Measurements from ENCODE around the gene TINAGL1.
A peak's percentile ranks its signal among the peaks of the same experiment; 100 is the strongest.
"Not testable (repeated sequence)": the region's sequence is repeated elsewhere in the genome, so short reads cannot be mapped to it uniquely, and the experiment has no call there.

The TINAGL1 gene

GRCh38 chr1:31583995-31584868 lies 7.9 kb downstream of the TINAGL1 start:
- no peak for DNase-seq

- DNase-seq, result no peak
These were observed 8.8 kb downstream of the TINAGL1 start for GRCh38 chr1:31584869-31585735.

DNA sequence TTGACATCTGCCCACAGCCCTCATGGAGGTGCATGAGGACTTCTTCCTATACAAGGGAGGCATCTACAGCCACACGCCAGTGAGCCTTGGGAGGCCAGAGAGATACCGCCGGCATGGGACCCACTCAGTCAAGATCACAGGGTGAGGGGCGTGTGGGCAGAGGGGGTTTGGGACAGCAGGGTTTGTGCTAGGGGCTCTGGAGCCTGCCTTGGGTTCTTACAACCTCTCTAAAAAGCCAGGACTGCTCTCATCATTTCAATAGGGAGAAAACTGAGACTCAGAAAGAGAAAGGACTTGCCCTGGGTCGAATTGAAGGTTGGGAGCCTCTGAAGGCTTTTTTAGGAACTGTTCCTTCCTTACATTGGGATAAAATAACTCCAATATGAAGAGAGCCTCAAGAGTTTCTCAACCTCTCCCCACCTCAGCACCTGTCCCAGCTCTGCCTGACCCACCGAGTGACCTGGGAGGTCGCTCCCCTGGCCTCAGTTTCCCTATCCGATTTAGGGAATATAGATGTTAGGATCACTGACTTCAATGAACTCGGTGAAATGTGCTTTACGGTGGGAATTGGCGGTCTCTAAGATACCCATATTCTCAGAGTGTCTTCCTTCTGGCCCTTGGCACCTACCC lies 9.5 kb downstream of the TINAGL1 start:
- DNase-seq, result no peak

DNA sequence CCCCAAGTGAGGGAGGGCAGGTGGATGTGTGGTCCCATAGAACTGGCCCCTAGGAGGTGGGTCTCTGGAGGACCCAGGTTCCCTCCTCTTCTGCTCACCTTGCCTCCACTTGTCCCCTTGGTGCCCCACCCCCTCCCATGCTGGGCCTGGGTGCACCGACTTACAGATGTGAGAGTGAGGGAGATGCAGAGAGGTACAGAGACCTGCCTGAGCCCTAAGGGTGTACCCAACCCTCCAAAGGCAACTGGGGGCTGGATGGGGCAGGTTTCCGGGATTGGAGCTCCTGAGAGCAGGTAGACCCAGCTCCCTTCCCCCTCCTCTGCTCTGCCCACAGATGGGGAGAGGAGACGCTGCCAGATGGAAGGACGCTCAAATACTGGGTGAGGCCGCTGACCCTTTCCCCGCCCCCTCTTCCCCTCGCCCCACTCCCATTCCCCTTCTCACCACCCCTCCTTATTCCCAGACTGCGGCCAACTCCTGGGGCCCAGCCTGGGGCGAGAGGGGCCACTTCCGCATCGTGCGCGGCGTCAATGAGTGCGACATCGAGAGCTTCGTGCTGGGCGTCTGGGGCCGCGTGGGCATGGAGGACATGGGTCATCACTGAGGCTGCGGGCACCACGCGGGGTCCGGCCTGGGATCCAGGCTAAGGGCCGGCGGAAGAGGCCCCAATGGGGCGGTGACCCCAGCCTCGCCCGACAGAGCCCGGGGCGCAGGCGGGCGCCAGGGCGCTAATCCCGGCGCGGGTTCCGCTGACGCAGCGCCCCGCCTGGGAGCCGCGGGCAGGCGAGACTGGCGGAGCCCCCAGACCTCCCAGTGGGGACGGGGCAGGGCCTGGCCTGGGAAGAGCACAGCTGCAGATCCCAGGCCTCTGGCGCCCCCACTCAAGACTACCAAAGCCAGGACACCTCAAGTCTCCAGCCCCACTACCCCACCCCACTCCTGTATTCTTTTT lies 10.3 kb downstream of the TINAGL1 start:
- no peak for DNase-seq

- DNase-seq, result not testable (repeated sequence)
These were observed 11.0 kb downstream of the TINAGL1 start for GRCh38 chr1:31587328-31587699.

DNA sequence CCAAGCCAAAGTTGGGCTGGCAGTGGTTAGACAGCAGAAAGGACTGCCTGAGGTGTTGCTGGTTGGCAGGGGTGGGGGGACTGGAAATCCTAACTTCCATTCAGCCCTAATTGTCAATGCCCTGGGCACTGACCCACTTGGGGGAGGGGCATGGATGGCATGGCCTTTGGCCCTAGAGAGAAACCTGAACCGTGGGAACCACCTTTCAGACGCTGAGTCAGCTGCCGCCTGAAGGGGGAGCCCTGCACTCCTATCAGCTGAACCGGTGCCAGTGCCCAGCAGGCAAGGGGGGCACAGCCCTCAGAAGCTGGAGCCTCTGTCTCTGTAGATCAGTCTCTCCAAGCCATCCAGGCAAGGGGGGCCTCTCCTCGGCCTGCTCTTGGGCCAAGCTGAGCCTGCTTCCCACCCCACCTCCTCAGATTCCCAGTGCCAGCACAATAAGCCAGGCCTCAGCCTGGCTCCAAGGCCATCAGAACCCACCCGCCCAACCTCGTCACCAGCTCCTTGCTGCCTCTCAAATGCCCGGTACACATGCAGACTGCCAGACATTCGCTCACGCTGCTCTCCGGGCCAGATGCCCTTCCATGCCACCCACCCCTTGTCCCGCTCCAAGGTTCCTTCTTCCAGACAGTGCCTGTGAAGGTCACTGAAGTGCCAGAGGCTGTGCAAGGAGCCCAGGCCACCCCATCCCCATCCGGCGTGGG lies 11.6 kb downstream of the TINAGL1 start:
- no peak for DNase-seq

GRCh38 chr1:31588751-31589515 lies 12.6 kb downstream of the TINAGL1 start:
- no peak for DNase-seq

DNA sequence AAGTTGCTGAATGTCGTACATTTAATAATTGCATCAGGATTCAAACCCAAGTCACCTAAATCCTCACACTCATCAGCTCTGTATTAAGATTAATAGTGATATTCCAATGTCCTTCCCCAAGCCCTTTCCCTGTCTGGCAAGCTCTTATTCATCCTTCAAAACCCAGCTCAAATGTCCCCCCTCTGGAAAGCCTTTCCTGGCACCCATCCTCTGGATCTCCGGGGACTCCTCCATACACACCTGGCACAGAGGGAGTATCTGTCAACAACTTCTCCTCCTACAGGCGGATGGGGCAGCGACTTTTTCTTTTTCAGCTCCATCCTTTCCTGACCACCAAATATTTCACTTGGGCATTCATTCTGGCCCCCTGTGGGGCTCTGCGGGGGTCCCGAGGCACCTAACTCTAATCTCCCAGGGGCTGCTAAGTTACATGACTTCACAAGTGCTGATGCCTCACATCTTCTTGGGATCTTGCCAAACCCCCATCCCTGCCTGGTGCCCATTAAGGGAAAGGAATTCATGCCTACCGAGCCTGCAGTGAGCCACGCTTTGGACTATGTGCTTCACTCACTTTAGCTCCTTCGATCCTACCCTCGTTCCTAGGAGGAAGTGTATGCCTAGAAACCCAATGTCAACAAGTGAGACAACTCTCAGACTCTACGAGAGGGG lies 15.2 kb downstream of the TINAGL1 start:
- DNase-seq, result no peak

GRCh38 chr1:31592132-31592531 lies 15.8 kb downstream of the TINAGL1 start:
- no peak for DNase-seq

GRCh38 chr1:31593136-31593665 lies 16.9 kb downstream of the TINAGL1 start:
- no peak for DNase-seq

DNA sequence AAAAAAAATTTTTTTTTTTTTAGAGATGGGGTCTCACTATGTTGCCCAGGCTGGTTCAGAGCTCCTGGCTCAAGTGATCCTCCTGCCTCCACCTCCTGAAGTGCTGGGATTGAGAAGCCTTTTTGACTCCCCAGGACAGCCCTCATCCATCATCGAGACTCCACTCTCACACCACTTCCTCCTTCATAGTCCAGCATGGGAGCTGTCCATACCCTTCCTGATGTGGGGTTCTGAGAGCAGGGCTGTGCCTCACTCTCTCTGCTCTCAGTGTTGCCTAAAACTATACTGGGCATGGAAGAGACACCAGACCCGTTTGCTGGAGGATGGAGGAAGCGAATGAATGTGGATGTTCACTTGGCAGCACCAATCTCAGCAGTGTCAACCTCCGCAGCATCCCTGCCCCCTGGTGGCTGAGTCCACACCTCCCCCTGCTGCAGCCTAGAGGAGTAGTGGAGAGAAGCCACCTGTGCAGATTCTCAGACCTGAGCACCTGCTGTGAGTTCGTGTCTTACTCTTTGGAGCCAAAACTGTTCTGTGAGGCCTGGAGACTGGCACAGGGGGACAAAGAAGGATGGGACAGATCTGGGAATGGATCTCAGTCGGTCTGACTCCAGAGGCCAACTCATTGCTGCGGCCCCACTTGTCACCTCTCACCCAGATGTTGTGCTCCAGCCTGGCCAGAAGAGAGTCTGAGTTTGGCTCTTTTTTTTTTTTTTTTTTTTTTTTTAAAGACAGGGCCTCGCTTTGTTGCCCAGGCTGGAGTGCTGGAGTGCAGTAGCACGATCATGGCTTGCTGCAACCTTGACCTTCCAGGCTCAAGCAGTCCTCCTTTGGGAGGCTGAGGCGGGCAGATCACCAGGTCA lies 17.7 kb downstream of the TINAGL1 start:
- DNase-seq, result peak; percentile 73

DNA sequence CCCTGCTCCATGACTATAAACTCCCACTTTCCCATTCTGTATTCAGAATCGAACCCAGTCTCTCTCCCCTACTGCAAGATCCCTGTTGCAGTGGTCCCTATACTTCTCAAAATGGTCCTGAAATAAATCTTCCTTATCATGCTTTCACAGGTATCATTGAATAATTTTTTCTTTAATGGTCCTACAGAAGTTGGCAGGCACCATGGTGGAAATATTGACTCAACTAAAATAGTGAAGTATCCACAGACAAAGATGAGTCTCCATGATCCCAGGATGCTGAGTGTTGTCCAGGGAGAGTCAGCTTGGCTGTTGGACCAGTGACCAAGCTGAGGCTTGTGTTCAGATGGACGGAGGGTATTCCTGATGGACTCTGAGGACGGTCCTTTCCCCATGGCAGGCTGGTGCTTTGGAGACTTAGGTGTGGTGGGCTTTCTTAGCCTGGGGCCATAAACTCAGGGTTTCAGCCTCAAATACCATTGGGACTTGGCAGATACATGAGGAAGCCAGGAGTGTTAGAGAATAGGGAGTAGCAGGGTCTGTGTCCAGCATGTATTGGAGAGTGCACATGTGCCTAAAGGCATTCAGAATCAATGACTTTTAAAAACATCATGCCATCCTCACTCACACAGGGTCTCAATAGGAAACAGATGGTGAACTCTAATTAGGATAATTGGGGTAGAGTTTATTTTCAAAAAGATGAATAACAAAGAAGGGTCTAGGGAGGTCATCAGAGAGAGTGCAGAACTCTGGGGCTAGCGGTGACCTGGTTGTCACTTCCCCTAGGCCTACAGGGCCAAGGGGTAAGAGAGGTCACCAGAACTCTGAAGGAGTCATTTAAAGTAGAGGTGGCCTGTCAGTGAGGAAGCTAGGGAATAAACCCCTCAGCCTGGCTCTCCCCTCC lies 19.8 kb downstream of the TINAGL1 start:
- DNase-seq, result no peak

GRCh38 chr1:31596737-31597097 lies 20.4 kb downstream of the TINAGL1 start:
- no peak for DNase-seq

GRCh38 chr1:31598980-31599379 lies 22.7 kb downstream of the TINAGL1 start:
- no peak for DNase-seq

GRCh38 chr1:31600641-31601040 lies 24.3 kb downstream of the TINAGL1 start:
- DNase-seq, result no peak

- no peak for DNase-seq
These were observed 25.8 kb downstream of the TINAGL1 start for GRCh38 chr1:31602081-31602480.

- no peak for DNase-seq
These were observed 29.7 kb downstream of the TINAGL1 start for GRCh38 chr1:31605908-31606427.

DNA sequence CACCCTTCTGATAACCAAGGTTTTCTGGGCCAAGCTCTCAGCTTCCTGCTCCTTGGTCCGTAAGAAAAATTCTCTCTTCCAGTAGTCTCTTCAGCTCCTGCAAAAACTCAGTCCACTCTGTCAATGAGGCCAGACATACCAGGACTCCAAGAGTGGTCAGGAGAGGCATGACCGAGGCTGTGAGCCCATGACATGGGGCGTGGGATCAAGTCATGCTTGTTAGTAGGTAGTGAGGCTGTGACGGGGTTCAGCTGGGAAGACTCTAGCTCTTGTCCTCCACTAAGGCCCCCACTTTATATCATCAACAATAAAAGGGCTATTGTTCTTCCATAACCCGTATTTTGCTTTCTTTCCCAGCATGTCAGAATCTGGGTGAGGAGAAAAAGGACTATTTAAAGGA lies 31.0 kb downstream of the TINAGL1 start:
- DNase-seq, result no peak

Data from NCI-H2227 treated with DMSO at 0.1 percent for 48 hours (cell line).